Measurements from ENCODE around the gene TICRR. TPM values are rescaled to one million over a fixed set of nuclear protein-coding genes. Genes with fewer than 3 reads are reported as not detected.
A peak's percentile ranks its signal among the peaks of the same experiment; 100 is the strongest.

The TICRR gene
- total RNA-seq, 1 donor from 2014 or later: 5.2 TPM

DNA sequence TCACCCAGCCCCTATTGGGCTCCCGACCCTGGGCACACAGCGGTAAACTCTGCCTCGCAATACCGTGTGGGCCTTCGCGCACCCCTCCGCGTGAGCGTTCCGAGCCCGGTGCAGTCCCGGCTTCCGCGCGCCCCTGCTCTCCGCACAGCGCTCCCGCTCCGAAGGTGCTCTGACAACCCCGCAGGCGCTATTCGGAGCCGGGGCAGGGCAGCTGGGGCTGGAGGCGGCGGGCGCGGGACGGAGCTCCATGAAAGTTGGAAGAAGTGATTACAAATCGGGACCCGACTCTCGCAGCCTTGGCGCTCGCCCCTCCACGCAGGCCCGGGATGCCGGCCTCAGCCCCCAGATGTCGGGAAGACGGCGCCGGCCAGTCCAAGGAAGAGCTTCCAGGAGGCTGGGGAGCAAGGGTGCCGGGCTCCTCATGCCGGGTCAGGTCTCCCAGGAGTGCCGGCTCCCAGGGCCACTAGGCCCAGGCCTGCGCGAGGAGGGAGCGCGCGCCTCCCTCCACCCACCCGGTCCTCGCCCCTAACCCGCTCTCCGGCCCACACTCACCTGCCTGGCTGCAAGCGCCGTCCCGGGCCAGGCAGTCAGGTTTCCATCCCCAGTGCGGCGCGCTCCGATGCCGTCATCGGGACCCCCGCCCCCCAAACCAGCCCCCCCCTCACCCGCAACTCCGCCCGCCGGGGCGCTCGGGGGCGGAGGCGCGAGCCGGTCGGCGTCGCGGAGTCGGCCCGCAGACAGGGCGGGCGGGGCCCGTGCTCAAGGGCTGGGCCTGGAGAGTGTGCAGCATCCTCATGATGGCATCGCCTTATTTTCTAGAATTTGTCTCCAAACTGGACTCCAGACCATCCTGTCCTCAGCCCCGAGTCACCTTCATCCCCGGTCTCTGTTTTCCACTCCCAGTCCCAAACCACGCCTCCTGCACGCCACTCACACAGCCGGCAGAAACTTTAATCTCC, 79.9 kb downstream of the TICRR start, which contains the start of gene KIF7:
Gene KIF7 (minus strand): TSS at position 621 of the 959 bp plus-strand sequence. CDS start 2,537 bp downstream, outside the sequence.
- peak within 1 kb of the TSS; percentile 70 to 78 for H3K4me3 ChIP-seq
- H3K9me3 ChIP-seq: no peaks in the 10 kb centered on the region
- H3K4me1 ChIP-seq: peaks cover 12% of the 10 kb centered on the region
- H3K27me3 ChIP-seq: no peaks in the 10 kb centered on the region
- DNase-seq (ENCODE audit: extremely low spot score in 2 of 2): no peak
- intact Hi-C loops (cut with DNase I): no loop called here
- TF ChIP-seq, protein P1, sequence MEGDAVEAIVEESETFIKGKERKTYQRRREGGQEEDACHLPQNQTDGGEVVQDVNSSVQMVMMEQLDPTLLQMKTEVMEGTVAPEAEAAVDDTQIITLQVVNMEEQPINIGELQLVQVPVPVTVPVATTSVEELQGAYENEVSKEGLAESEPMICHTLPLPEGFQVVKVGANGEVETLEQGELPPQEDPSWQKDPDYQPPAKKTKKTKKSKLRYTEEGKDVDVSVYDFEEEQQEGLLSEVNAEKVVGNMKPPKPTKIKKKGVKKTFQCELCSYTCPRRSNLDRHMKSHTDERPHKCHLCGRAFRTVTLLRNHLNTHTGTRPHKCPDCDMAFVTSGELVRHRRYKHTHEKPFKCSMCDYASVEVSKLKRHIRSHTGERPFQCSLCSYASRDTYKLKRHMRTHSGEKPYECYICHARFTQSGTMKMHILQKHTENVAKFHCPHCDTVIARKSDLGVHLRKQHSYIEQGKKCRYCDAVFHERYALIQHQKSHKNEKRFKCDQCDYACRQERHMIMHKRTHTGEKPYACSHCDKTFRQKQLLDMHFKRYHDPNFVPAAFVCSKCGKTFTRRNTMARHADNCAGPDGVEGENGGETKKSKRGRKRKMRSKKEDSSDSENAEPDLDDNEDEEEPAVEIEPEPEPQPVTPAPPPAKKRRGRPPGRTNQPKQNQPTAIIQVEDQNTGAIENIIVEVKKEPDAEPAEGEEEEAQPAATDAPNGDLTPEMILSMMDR (IDR thresholded peaks at IDR 0.05): no peak
- TF ChIP-seq POLR2AphosphoS5 (IDR thresholded peaks at IDR 0.05; ENCODE audit: insufficient read depth in 1 of 2, low read depth in 1 of 2): peak in 1 of 2 donors; percentile 36
- peak within 1 kb of the TSS; percentile 58 for H3K27ac ChIP-seq
- no peaks in the 10 kb centered on the region for H3K36me3 ChIP-seq

DNA sequence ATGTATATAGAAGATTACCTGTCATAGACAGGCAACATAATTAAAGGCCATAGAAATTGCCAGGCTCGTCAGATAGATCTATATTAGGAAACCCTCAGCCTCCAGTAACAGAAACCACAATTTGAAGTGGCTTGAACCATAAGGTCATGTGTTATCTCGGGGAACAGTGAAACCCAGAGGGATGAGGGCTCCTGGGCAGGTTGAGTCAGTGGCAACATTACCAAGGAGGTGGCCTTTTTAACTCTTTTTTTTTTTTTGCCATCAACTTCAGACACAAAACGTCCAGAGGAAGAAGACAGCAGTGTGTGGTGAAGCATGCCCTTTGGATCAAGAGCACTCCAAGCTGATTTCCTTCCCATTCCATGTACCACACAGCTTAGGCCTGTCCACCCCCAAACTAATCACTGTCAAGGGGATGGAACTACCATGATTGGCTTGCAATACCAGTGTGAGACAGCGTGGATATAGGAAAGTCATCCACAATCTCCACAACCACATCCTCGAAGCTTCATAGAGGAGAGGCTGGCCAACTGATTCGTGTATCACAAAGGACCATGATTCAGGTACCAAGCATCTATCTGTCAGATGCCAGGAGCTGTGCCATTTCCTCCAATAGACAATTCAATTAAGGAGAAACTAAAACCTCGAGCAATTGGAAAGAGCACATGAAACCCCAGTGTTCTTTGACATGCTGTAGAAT, 81.0 kb downstream of the TICRR start:
- TF ChIP-seq, protein P1 (IDR thresholded peaks at IDR 0.05): no peak
- TF ChIP-seq POLR2A (IDR thresholded peaks at IDR 0.05): no peak
- TF ChIP-seq POLR2AphosphoS5 (IDR thresholded peaks at IDR 0.05; ENCODE audit: insufficient read depth in 1 of 2, low read depth in 1 of 2): no peak
- Histone ChIP-seq H3K4me1 (peaks cover 12% of the 10 kb centered on the region), H3K4me3 (no peak overlapping the region), H3K27ac (no peak overlapping the region), H3K27me3 (no peaks in the 10 kb centered on the region), H3K36me3 (no peaks in the 10 kb centered on the region), H3K9me3 (no peaks in the 10 kb centered on the region)
- DNase-seq (ENCODE audit: extremely low spot score in 2 of 2): no peak
- intact Hi-C loops (cut with DNase I): no loop called here

DNA sequence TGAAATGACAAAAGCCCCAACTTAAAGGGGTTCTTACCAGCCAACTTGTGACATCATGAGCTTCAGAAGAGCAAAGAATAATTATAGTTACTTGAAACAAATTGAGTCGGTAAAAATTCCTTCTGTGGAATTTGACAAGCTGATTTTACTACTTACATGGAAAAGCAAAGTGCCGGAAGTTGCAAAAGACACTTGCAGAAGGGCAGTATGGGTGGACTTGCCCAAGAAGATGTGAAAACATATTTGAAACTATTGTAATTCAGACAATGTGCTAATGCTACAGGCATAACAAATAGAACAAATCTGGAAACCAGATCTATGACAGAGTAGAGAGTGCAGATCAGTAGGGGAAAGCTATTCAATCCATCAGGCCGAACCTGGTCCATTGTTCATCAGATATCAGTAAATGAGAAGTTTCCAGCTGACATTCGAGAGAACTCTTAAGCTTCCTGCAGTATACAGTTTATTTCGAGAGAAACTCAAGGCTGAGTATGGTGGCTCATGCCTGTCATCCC, 82.5 kb downstream of the TICRR start:
- Histone ChIP-seq H3K36me3 (no peaks in the 10 kb centered on the region), H3K27me3 (no peaks in the 10 kb centered on the region), H3K27ac (no peak overlapping the region), H3K9me3 (no peaks in the 10 kb centered on the region), H3K4me1 (peaks cover 16% of the 10 kb centered on the region), H3K4me3 (no peak overlapping the region)
- intact Hi-C loops (cut with DNase I): no loop called here
- no peak for TF ChIP-seq POLR2AphosphoS5 (IDR thresholded peaks at IDR 0.05; ENCODE audit: insufficient read depth in 1 of 2, low read depth in 1 of 2)
- TF ChIP-seq, protein P1 (IDR thresholded peaks at IDR 0.05): no peak
- no peak for TF ChIP-seq POLR2A (IDR thresholded peaks at IDR 0.05)
- no peak for DNase-seq (ENCODE audit: extremely low spot score in 2 of 2)

DNA sequence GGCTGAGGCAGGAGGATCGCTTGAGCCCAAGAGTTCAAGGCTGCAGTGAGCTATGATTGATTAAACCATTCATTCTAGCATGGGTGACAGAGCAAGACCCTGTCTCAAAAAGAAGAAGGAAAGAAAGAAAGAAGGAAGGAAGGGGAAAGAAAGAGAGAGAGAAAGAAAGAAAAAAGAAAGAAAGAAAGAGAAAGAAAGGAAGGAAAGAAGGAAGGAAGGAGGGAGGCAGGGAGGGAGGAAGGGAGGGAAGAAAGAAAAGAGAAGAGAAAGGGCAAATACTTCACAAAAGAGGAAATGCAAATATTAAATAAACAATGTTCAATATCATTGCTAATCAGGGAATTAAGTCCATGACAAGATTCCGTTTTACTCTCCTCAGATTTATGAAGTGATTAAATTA, 84.0 kb downstream of the TICRR start:
- TF ChIP-seq POLR2A (IDR thresholded peaks at IDR 0.05) (no peak), POLR2AphosphoS5 (IDR thresholded peaks at IDR 0.05; ENCODE audit: insufficient read depth in 1 of 2, low read depth in 1 of 2) (no peak)
- TF ChIP-seq, protein P1 (IDR thresholded peaks at IDR 0.05): no peak
- intact Hi-C loops (cut with DNase I): no loop called here
- no peak for DNase-seq (ENCODE audit: extremely low spot score in 2 of 2)

More for the DNA sequence above, 84.0 kb downstream of the TICRR start:
- Histone ChIP-seq H3K4me3 (no peak overlapping the region), H3K27ac (no peak overlapping the region), H3K9me3 (no peaks in the 10 kb centered on the region), H3K36me3 (no peaks in the 10 kb centered on the region), H3K4me1 (peaks cover 18% of the 10 kb centered on the region), H3K27me3 (no peaks in the 10 kb centered on the region)

Measured in vagina (tissue), 2 donors.